Keratinocyte (primary cell): ENCODE measurements around the gene NGEF. TPM values are rescaled to one million over a fixed set of nuclear protein-coding genes. Genes with fewer than 3 reads are reported as not detected.

ENCODE experiments used
- DNase-seq: peaks from one replicate; pipeline ENCODE4 v3.0.0-alpha.2; 2011; ENCODE audit warnings: low read depth, missing footprints, low spot score
- FAIRE-seq: peaks from 2 replicates; lab custom pipeline; 2011; peaks lifted over from hg19 to GRCh38; lab: Jason Lieb, UNC
- H2AFZ ChIP-seq: 2 replicates; pipeline ENCODE4 v1.6.0; 2012; ENCODE audit warnings: low read length, control low read depth, inconsistent platforms; ENCODE audit not compliant: control insufficient read depth
- H3K27ac ChIP-seq: 2 replicates; pipeline ENCODE4 v1.5.1; 2011; ENCODE audit warnings: low read length; ENCODE audit not compliant: control insufficient read depth, insufficient read depth
- H3K27me3 ChIP-seq: 3 replicates; pipeline ENCODE4 v1.6.0; 2011; ENCODE audit warnings: low read length; ENCODE audit not compliant: control insufficient read depth, insufficient read depth; ENCODE audit errors: extremely low read depth
- H3K36me3 ChIP-seq, 2 experiments: 2 replicates in 1 of 2; 3 replicates in 1 of 2; pipeline ENCODE4 v1.5.1; 2011; ENCODE audit warnings: low read length in 2 of 2, mild to moderate bottlenecking in 1 of 2; ENCODE audit not compliant: control insufficient read depth in 2 of 2, insufficient read depth in 2 of 2; ENCODE audit errors: extremely low read depth in 1 of 2
- H3K4me1 ChIP-seq: 3 replicates; pipeline ENCODE4 v1.5.1; 2011; ENCODE audit warnings: low read length; ENCODE audit not compliant: control insufficient read depth, insufficient read depth; ENCODE audit errors: extremely low read depth
- H3K4me2 ChIP-seq: 3 replicates; pipeline ENCODE4 v1.6.0; 2011; ENCODE audit warnings: low read depth, low read length; ENCODE audit not compliant: control insufficient read depth, insufficient read depth; ENCODE audit errors: extremely low read depth
- H3K4me3 ChIP-seq, 3 experiments: fragments of 200-600 bp in 1 of 3; sonication (generic) in 1 of 3; 2 replicates in 2 of 3; 3 replicates in 1 of 3; pipeline ENCODE4 v1.5.1; 2011 to 2016; ENCODE audit warnings: low read length in 3 of 3, mild to moderate bottlenecking in 3 of 3, control low read depth in 2 of 3, inconsistent platforms in 1 of 3, low read depth in 1 of 3, mixed read lengths in 1 of 3, mixed run types in 1 of 3, moderate library complexity in 1 of 3; ENCODE audit not compliant: control insufficient read depth in 2 of 3, insufficient read depth in 2 of 3; ENCODE audit errors: extremely low read depth in 1 of 3
- H3K79me2 ChIP-seq: 2 replicates; pipeline ENCODE4 v1.6.0; 2012; ENCODE audit warnings: low read length; ENCODE audit not compliant: control insufficient read depth, insufficient read depth
- H3K9ac ChIP-seq: 3 replicates; pipeline ENCODE4 v1.6.0; 2011; ENCODE audit warnings: low read length; ENCODE audit not compliant: control insufficient read depth, insufficient read depth; ENCODE audit errors: extremely low read depth
- H3K9me1 ChIP-seq: 3 replicates; pipeline ENCODE4 v1.6.0; 2011; ENCODE audit warnings: low read length; ENCODE audit not compliant: control insufficient read depth, insufficient read depth; ENCODE audit errors: extremely low read depth
- H3K9me3 ChIP-seq: 2 replicates; pipeline ENCODE4 v1.5.1; 2012; ENCODE audit warnings: low read depth, low read length; ENCODE audit not compliant: control insufficient read depth
- H4K20me1 ChIP-seq: 3 replicates; pipeline ENCODE4 v1.6.0; 2011; ENCODE audit warnings: low read length; ENCODE audit not compliant: control insufficient read depth, insufficient read depth; ENCODE audit errors: extremely low read depth
- EZH2 ChIP-seq: IDR thresholded peaks from one replicate; pipeline ENCODE4 v1.6.1; 2012; ENCODE audit warnings: inconsistent platforms, mild to moderate bottlenecking, low read length, moderate library complexity
- dilution Hi-C: fragments of 300-500 bp; cut with MboI; formaldehyde crosslinking; loops from one replicate; pipeline ENCODE4 v1.7.0; 2020; ENCODE audit warnings: low sequenced_read_pairs; ENCODE audit not compliant: extremely low pct_ligation_motif_present
- polyA plus RNA-seq, 5 experiments: library from polyadenylated mRNA; depleted of rRNA in 3 of 5; stranded (reverse) in 3 of 5; stranded (forward) in 1 of 5; unstranded in 1 of 5; fragments of >200 nt; gene quantifications; 1 replicate in 1 of 5; 2 replicates in 3 of 5; 3 replicates in 1 of 5; pipeline versions ENCODE4 v1.2.1 to v1.2.3, GENCODE V29; 2011 to 2012; ENCODE audit warnings: missing spikeins in 2 of 5, low read depth in 1 of 5, low replicate concordance in 1 of 5
- TF ChIP-seq, protein P1 (sequence below), 3 experiments: IDR thresholded peaks in 1 of 3; conservative IDR thresholded peaks in 1 of 3; optimal IDR thresholded peaks in 1 of 3; 2 replicates in 2 of 3; 3 replicates in 1 of 3; pipeline versions ENCODE3 to v1.5.1; 2011; ENCODE audit warnings: low read length in 3 of 3, mild to moderate bottlenecking in 3 of 3, moderate library complexity in 2 of 3, control low read depth in 1 of 3, inconsistent platforms in 1 of 3; ENCODE audit not compliant: insufficient read depth in 2 of 3; ENCODE audit errors: extremely low read depth in 1 of 3

The NGEF gene
- polyA plus RNA-seq, 1 donor (not counting 4 experiments of a cell fraction or from before 2014, with no cell fraction given): 0.17 TPM

DNA sequence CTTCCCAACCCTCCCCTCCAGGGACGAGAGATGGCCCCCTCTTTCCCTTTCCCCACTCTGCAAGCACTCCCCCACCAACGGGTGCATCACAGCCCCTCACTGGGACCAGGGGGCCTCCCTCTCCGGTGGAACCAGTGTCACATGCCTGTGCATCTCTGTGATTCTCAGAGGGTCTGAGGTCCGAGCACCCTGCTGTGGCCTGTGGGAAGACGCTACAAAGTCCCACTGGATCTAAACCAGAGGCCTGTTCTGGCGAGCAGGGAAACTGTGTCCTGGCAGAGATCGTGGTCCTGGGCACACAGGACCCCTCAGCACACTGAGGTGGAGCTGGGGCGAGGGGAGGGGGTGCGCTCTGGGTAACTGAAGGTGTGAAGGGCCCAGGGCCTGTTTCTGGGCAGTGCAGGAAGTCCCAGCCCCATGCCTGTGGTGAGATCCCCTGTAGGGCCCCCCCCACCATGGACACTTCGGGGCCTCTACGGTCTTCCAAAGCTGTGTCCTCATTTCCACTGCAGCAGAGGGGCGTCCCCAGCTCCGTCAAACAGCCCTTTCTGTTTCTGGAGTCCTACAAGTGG is 135.0 kb downstream of the NGEF start:
- dilution Hi-C loops: no loop called here
- Histone ChIP-seq H3K36me3 (peaks cover 0 to 1% of the 10 kb centered on the region in 2 experiments), H3K27ac (no peak overlapping the region), H3K9ac (no peak overlapping the region), H3K4me1 (no peaks in the 10 kb centered on the region), H3K4me2 (no peak overlapping the region), H3K79me2 (no peaks in the 10 kb centered on the region), H2AFZ (no peak overlapping the region), H3K4me3 (no peak overlapping the region), H3K9me1 (no peaks in the 10 kb centered on the region), H3K27me3 (no peaks in the 10 kb centered on the region), H4K20me1 (no peaks in the 10 kb centered on the region), H3K9me3 (no peaks in the 10 kb centered on the region)
- FAIRE-seq (no peak), DNase-seq (no peak)
- TF ChIP-seq, protein P1, sequence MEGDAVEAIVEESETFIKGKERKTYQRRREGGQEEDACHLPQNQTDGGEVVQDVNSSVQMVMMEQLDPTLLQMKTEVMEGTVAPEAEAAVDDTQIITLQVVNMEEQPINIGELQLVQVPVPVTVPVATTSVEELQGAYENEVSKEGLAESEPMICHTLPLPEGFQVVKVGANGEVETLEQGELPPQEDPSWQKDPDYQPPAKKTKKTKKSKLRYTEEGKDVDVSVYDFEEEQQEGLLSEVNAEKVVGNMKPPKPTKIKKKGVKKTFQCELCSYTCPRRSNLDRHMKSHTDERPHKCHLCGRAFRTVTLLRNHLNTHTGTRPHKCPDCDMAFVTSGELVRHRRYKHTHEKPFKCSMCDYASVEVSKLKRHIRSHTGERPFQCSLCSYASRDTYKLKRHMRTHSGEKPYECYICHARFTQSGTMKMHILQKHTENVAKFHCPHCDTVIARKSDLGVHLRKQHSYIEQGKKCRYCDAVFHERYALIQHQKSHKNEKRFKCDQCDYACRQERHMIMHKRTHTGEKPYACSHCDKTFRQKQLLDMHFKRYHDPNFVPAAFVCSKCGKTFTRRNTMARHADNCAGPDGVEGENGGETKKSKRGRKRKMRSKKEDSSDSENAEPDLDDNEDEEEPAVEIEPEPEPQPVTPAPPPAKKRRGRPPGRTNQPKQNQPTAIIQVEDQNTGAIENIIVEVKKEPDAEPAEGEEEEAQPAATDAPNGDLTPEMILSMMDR (optimal IDR thresholded peaks at IDR 0.05 in 1 of 3, IDR thresholded peaks at IDR 0.05 in 1 of 3, conservative IDR thresholded peaks at IDR 0.05 in 1 of 3; ENCODE audit: extremely low read depth in 1 of 3, insufficient read depth in 2 of 3, low read length in 3 of 3): no peak
- TF ChIP-seq EZH2: no peak

DNA sequence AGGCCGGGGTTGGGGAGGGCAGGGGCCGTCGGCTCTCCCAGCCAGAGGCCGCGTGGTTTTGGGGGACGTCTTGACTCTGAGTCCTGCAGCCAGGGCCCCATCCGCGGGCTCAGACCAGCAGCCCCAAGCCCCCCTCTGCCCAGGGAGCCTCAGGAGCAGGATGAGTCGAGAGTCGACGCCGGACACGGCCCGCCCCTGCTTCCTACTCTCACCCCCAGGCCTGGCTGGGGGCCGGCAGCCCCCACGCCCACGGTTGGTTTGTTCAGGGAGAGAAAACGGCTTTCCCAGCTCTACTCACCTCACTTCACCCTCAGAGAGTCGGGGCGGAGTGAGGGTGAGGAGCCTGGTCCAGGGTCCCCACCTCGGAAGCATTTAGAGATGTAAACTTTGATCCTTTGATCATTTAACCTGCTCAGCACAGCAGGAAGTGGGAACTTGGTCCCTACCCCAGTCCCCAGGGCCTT is 136.0 kb downstream of the NGEF start:
- Histone ChIP-seq H3K9ac (no peak overlapping the region), H3K4me1 (no peaks in the 10 kb centered on the region), H4K20me1 (no peaks in the 10 kb centered on the region), H3K27ac (no peak overlapping the region), H3K4me3 (peak overlapping the region in 1 of 3 experiments; percentile 40), H3K79me2 (no peaks in the 10 kb centered on the region), H3K4me2 (peak overlapping the region; percentile 60), H3K9me1 (no peaks in the 10 kb centered on the region), H3K9me3 (no peaks in the 10 kb centered on the region), H3K36me3 (peaks cover 0 to 1% of the 10 kb centered on the region in 2 experiments), H2AFZ (no peak overlapping the region), H3K27me3 (no peaks in the 10 kb centered on the region)
- TF ChIP-seq, protein P1 (optimal IDR thresholded peaks at IDR 0.05 in 1 of 3, IDR thresholded peaks at IDR 0.05 in 1 of 3, conservative IDR thresholded peaks at IDR 0.05 in 1 of 3; ENCODE audit: extremely low read depth in 1 of 3, insufficient read depth in 2 of 3, low read length in 3 of 3): no peak
- TF ChIP-seq EZH2: no peak
- no peak for DNase-seq
- FAIRE-seq: no peak
- dilution Hi-C loops: no loop called here
